Measurements from ENCODE around the gene RAP2A. TPM values are rescaled to one million over a fixed set of nuclear protein-coding genes. Genes with fewer than 3 reads are reported as not detected.

Gene RAP2A
- total RNA-seq, 1 donor from 2014 or later = 46.6 TPM

DNA sequence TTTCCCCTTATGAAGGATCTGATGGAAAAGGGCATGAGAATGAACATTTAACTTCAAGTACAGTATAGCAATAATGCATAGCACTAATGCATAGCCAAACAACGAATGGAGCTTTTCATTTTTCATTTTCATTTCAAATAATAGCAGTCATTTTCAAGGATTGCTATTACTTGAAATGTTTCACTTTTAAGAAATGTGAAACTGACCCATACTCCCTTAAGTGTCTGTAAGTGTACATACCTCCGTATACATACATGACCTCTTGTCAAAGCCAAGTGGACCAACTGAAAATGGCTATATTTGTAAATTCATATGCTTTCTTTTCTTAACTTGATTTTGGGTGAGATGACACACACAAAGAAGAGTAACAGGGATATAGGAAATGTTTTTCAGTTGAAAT is 3.8 kb downstream of the RAP2A start:
- peaks cover 36% of the 10 kb centered on the region for H4K20me1 ChIP-seq (ENCODE audit: insufficient read depth, low read length)
- H3K27ac ChIP-seq (ENCODE audit: low read depth, low read length) = no peak overlapping the region
- no peak overlapping the region for H3K9ac ChIP-seq (ENCODE audit: low read length)
- H3K4me3 ChIP-seq (ENCODE audit: insufficient read depth, low read depth, low read length) = no peak overlapping the region
- no peaks in the 10 kb centered on the region for H3K9me3 Mint-ChIP-seq (ENCODE audit: unreplicated experiment)
- H3K36me3 Mint-ChIP-seq (ENCODE audit: low read depth, unreplicated experiment) = no peaks in the 10 kb centered on the region
- H3K4me1 Mint-ChIP-seq (ENCODE audit: low read depth, unreplicated experiment) = peaks cover 6% of the 10 kb centered on the region
- no peak for TF ChIP-seq EZH2 (IDR thresholded peaks at IDR 0.05; ENCODE audit: insufficient read depth, low read length)
- TF ChIP-seq, protein P1, sequence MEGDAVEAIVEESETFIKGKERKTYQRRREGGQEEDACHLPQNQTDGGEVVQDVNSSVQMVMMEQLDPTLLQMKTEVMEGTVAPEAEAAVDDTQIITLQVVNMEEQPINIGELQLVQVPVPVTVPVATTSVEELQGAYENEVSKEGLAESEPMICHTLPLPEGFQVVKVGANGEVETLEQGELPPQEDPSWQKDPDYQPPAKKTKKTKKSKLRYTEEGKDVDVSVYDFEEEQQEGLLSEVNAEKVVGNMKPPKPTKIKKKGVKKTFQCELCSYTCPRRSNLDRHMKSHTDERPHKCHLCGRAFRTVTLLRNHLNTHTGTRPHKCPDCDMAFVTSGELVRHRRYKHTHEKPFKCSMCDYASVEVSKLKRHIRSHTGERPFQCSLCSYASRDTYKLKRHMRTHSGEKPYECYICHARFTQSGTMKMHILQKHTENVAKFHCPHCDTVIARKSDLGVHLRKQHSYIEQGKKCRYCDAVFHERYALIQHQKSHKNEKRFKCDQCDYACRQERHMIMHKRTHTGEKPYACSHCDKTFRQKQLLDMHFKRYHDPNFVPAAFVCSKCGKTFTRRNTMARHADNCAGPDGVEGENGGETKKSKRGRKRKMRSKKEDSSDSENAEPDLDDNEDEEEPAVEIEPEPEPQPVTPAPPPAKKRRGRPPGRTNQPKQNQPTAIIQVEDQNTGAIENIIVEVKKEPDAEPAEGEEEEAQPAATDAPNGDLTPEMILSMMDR (IDR thresholded peaks at IDR 0.05; ENCODE audit: insufficient read depth, low read depth, low read length) = no peak
- H3K4me3 Mint-ChIP-seq (ENCODE audit: unreplicated experiment) = peak overlapping the region; percentile 31
- H3K27ac Mint-ChIP-seq (ENCODE audit: unreplicated experiment) = no peak overlapping the region
- H3K79me2 ChIP-seq (ENCODE audit: insufficient read depth, low read length) = peaks cover 77% of the 10 kb centered on the region
- no peak for FAIRE-seq
- no peak overlapping the region for H2AFZ ChIP-seq (ENCODE audit: low read depth, low read length)
- no peaks in the 10 kb centered on the region for H3K27me3 ChIP-seq (ENCODE audit: insufficient read depth, low read length)
- H3K4me2 ChIP-seq (ENCODE audit: low read length) = no peak overlapping the region
- H3K4me1 ChIP-seq (ENCODE audit: insufficient read depth, low read length) = no peaks in the 10 kb centered on the region
- DNase-seq (ENCODE audit: low read depth) = no peak
- no peaks in the 10 kb centered on the region for H3K36me3 ChIP-seq (ENCODE audit: insufficient read depth, low read length)
- H3K9me3 ChIP-seq (ENCODE audit: insufficient read depth, low read depth, low read length) = no peaks in the 10 kb centered on the region
- H3K27me3 Mint-ChIP-seq (ENCODE audit: low read depth, unreplicated experiment) = no peaks in the 10 kb centered on the region

DNA sequence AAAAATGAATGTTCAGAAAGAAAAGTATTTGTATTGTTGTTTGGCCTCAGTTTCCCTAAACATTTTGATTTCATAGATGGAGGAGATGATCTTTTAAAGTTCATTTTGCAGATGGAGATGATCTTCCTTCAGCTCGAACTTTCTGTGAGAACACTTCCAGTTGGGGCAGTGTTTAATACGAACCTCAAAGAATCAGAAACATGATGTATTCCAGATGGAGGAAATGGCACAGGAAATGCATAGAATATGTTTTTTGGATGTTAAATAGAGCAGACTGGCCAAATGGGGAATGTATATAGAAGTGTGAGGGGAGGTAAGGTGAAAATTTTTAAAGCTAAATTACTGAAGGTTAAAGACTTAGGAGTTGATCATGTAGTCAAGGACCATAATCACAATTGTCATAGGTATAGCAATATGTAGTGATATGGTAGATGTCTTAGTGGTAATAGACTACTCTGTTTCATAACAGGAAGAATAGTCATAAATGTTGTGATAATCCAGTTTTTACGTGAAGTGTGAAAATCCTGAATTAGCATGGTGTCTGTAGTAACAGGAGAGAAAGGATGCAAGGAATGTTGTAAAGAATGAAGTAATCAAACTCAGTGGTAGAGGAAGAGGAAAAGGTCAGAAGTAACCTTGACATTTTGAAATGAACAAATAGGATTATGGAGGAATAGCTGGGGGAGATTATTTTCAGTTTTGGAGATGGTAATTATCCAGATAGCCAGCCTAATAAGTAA is 5.1 kb downstream of the RAP2A start:
- H3K27ac ChIP-seq (ENCODE audit: low read depth, low read length) = no peak overlapping the region
- TF ChIP-seq, protein P1 (IDR thresholded peaks at IDR 0.05; ENCODE audit: insufficient read depth, low read depth, low read length) = no peak
- TF ChIP-seq EZH2 (IDR thresholded peaks at IDR 0.05; ENCODE audit: insufficient read depth, low read length) = no peak
- no peaks in the 10 kb centered on the region for H3K9me3 ChIP-seq (ENCODE audit: insufficient read depth, low read depth, low read length)
- H3K4me1 ChIP-seq (ENCODE audit: insufficient read depth, low read length) = no peaks in the 10 kb centered on the region
- H4K20me1 ChIP-seq (ENCODE audit: insufficient read depth, low read length) = peaks cover 36% of the 10 kb centered on the region
- Mint-ChIP-seq H3K9me3 (ENCODE audit: unreplicated experiment) (no peaks in the 10 kb centered on the region), H3K4me1 (ENCODE audit: low read depth, unreplicated experiment) (peaks cover 6% of the 10 kb centered on the region), H3K36me3 (ENCODE audit: low read depth, unreplicated experiment) (no peaks in the 10 kb centered on the region), H3K27ac (ENCODE audit: unreplicated experiment) (no peak overlapping the region), H3K4me3 (ENCODE audit: unreplicated experiment) (no peak overlapping the region), H3K27me3 (ENCODE audit: low read depth, unreplicated experiment) (no peaks in the 10 kb centered on the region)
- peaks cover 81% of the 10 kb centered on the region for H3K79me2 ChIP-seq (ENCODE audit: insufficient read depth, low read length)
- no peaks in the 10 kb centered on the region for H3K36me3 ChIP-seq (ENCODE audit: insufficient read depth, low read length)
- H3K4me2 ChIP-seq (ENCODE audit: low read length) = no peak overlapping the region
- no peak overlapping the region for H3K9ac ChIP-seq (ENCODE audit: low read length)
- no peak overlapping the region for H2AFZ ChIP-seq (ENCODE audit: low read depth, low read length)
- FAIRE-seq = peak; percentile 50
- no peak for DNase-seq (ENCODE audit: low read depth)
- no peaks in the 10 kb centered on the region for H3K27me3 ChIP-seq (ENCODE audit: insufficient read depth, low read length)
- no peak overlapping the region for H3K4me3 ChIP-seq (ENCODE audit: insufficient read depth, low read depth, low read length)

DNA sequence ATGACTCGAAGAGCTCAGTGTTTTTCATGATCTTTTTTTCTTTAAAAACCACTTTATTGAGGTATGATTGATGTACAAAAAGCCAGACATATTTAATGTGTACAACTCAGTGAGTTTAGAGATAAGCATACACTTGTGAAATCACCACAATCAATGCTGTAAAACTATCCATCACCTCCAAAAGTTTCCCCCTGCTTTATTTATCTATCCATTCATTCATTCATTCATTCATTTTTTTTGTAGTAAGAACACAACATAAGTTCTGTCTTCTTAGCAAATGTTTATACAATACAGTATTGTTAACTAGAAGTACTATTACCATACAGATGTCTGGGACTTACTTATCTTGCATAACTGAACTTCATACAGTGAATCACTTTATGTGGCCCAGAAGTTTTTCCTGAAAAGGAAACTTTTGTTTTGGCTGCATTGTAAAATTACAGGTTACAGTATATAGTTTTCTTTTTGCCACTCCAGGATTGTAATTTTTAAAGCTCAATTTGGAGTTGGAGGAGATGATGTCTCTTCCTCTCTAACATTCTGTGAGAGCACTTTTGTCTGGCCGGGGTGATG is 6.7 kb downstream of the RAP2A start:
- no peak for TF ChIP-seq EZH2 (IDR thresholded peaks at IDR 0.05; ENCODE audit: insufficient read depth, low read length)
- TF ChIP-seq, protein P1 (IDR thresholded peaks at IDR 0.05; ENCODE audit: insufficient read depth, low read depth, low read length) = no peak
- peak; percentile 29 for DNase-seq (ENCODE audit: low read depth)

More for the DNA sequence above, 6.7 kb downstream of the RAP2A start:
- Mint-ChIP-seq H3K4me1 (ENCODE audit: low read depth, unreplicated experiment) (peaks cover 5% of the 10 kb centered on the region), H3K4me3 (ENCODE audit: unreplicated experiment) (no peak overlapping the region), H3K27ac (ENCODE audit: unreplicated experiment) (no peak overlapping the region), H3K36me3 (ENCODE audit: low read depth, unreplicated experiment) (no peaks in the 10 kb centered on the region), H3K9me3 (ENCODE audit: unreplicated experiment) (no peaks in the 10 kb centered on the region), H3K27me3 (ENCODE audit: low read depth, unreplicated experiment) (no peaks in the 10 kb centered on the region)
- H3K9me3 ChIP-seq (ENCODE audit: insufficient read depth, low read depth, low read length) = no peaks in the 10 kb centered on the region
- H2AFZ ChIP-seq (ENCODE audit: low read depth, low read length) = no peak overlapping the region
- H3K36me3 ChIP-seq (ENCODE audit: insufficient read depth, low read length) = no peaks in the 10 kb centered on the region
- H3K4me3 ChIP-seq (ENCODE audit: insufficient read depth, low read depth, low read length) = no peak overlapping the region
- FAIRE-seq = no peak
- H3K4me1 ChIP-seq (ENCODE audit: insufficient read depth, low read length) = no peaks in the 10 kb centered on the region
- H4K20me1 ChIP-seq (ENCODE audit: insufficient read depth, low read length) = peaks cover 32% of the 10 kb centered on the region
- no peak overlapping the region for H3K9ac ChIP-seq (ENCODE audit: low read length)
- H3K27ac ChIP-seq (ENCODE audit: low read depth, low read length) = no peak overlapping the region
- peaks cover 81% of the 10 kb centered on the region for H3K79me2 ChIP-seq (ENCODE audit: insufficient read depth, low read length)
- no peak overlapping the region for H3K4me2 ChIP-seq (ENCODE audit: low read length)
- H3K27me3 ChIP-seq (ENCODE audit: insufficient read depth, low read length) = no peaks in the 10 kb centered on the region
